GM21447 (cell line): Measurements from ENCODE around the gene MMP1.

Experiments
- ATAC-seq: cut with Tn5 transposase; IDR thresholded peaks from one replicate; pipeline ENCODE4 v1.9.1; 2021; ENCODE audit not compliant: unreplicated experiment

MMP1 gene

GRCh38 chr11:102807921-102808320 lies 10.0 kb upstream of the MMP1 start:
- ATAC-seq, result no peak

- no peak for ATAC-seq
Observed at GRCh38 chr11:102806296-102806695, 8.3 kb upstream of the MMP1 start.

- ATAC-seq, result no peak
Observed at GRCh38 chr11:102802341-102802740, 4.4 kb upstream of the MMP1 start.

GRCh38 chr11:102800767-102801166 lies 2.8 kb upstream of the MMP1 start:
- ATAC-seq, result no peak

- no peak for ATAC-seq
Observed at GRCh38 chr11:102799681-102800340, 1.9 kb upstream of the MMP1 start.

GRCh38 chr11:102794382-102794781 lies 3.6 kb downstream of the MMP1 start:
- peak; percentile 99 for ATAC-seq

GRCh38 chr11:102793677-102794290 lies 4.2 kb downstream of the MMP1 start:
- no peak for ATAC-seq

GRCh38 chr11:102792604-102793003 lies 5.4 kb downstream of the MMP1 start:
- no peak for ATAC-seq

GRCh38 chr11:102791271-102792036 lies 6.5 kb downstream of the MMP1 start:
- ATAC-seq, result no peak

- no peak for ATAC-seq
Observed at GRCh38 chr11:102788334-102788995, 9.5 kb downstream of the MMP1 start.

GRCh38 chr11:102784380-102784779 lies 13.6 kb downstream of the MMP1 start:
- ATAC-seq, result no peak

GRCh38 chr11:102783720-102784119 lies 14.2 kb downstream of the MMP1 start:
- ATAC-seq, result no peak

GRCh38 chr11:102783016-102783415 lies 14.9 kb downstream of the MMP1 start:
- no peak for ATAC-seq

GRCh38 chr11:102781676-102782075 lies 16.3 kb downstream of the MMP1 start:
- no peak for ATAC-seq

GRCh38 chr11:102780491-102780918 lies 17.5 kb downstream of the MMP1 start, which contains the start of gene MMP10:
TSS of gene MMP10 (minus strand) at chr11:102780628. CDS start at chr11:102780591, 37 bp downstream.
- ATAC-seq, result no peak

- no peak for ATAC-seq
Observed at GRCh38 chr11:102776454-102776853, 21.5 kb downstream of the MMP1 start.

GRCh38 chr11:102773386-102773785 lies 24.6 kb downstream of the MMP1 start:
- ATAC-seq, result no peak

- ATAC-seq, result no peak
Observed at GRCh38 chr11:102771351-102771750, 26.6 kb downstream of the MMP1 start.

- ATAC-seq, result no peak
Observed at GRCh38 chr11:102770191-102770590, 27.8 kb downstream of the MMP1 start.

GRCh38 chr11:102767800-102768199 lies 30.2 kb downstream of the MMP1 start:
- no peak for ATAC-seq

- no peak for ATAC-seq
Observed at GRCh38 chr11:102763440-102763839, 34.5 kb downstream of the MMP1 start.
